Stimulated activated CD8-positive, alpha-beta memory T cell treated with anti-CD3 and anti-CD28 coated beads, Interleukin-15, amount 100 ng/mL, for 4 hours (primary cell): Measurements from ENCODE around the gene AHCY.
"Not testable (repeated sequence)": the region's sequence is repeated elsewhere in the genome, so short reads cannot be mapped to it uniquely, and the experiment has no call there.

Source experiments
- DNase-seq, 2 donors: peaks; one replicate each; pipeline ENCODE4 v3.0.0-alpha.2; 2020; ENCODE audit warnings: low read depth in 2 of 2

AHCY gene

DNA sequence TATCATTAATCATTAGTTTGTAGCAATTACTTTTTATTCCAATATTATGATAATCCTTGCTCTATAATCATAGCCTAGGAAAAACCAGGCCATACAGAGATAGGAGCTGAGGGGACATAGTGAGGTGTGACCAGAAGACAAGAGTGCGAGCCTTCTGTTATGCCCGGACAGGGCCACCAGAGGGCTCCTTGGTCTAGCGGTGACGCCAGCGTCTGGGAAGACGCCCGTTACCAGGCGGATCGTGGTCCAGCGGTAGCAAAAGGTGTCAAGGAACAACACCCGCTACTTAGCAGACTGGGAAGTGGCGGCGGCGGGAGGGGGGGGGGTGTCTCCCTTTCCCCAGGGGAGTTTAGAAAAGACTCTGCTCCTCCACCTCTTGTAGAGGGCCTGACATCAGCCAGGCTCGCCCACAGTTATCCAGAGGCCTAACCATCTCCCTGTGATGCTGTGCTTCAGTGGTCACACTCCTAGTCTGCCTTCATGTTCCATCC lies 4.8 kb downstream of the AHCY start:
- not testable (repeated sequence) for DNase-seq

DNA sequence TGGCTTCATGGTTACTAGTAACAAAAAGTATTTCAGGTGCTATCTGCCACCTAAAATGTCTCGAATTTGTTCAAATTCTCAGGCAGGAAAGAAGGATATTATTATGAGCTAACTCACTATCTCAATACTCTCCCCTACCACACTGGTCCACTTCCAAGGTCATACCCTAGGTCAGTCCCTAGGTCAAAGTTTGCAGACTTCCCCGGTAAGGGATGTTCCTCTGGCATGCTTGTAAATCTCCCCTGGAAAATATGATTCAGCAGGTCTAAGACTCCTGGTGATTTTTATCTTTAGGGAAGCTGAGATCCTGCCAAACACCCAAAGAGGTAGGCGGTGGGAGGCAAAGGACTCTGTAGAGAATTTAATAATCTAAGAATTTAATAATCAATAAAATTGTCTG lies 6.7 kb downstream of the AHCY start:
- DNase-seq: no peak

DNA sequence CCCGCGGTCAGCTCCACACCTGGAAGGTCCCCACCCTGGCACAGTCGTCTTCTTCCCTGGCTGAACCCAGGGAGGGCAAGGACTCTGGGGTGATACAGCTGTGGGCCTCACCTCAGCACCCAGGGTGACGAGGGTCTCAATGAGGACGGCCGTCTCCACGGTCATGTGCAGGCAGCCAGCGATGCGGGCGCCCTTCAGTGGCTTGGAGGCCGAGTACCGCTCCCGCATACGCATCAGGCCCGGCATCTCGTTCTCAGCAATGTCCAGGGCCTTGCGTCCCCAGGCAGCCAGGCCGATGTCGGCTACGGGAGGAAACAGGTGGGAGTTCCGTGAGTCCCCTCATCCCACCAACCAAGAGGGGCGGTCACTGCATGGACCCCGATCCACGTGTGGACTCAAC lies 7.9 kb downstream of the AHCY start:
- no peak for DNase-seq

- no peak for DNase-seq
Measured at GRCh38 chr20:34294563-34294962, 8.6 kb downstream of the AHCY start.

DNA sequence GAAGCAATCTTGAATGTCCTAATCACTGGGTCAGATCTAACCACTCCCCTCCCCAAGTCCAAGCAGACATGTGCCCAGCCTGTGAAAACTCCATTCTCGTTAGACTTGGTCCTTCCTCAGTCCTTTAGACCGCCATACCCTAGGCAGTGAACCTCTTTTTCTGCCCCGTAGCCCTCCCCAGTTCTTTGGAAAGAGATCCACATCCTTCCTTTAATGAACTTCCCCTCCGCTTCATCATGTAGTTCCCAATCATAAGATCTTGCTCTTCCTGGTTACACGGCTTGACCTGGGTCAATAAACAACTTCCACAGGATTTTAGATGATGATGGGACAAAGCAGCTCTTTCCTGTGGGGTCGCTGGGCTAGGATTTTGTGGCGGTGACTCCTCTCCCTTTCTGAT lies 9.6 kb downstream of the AHCY start:
- DNase-seq: no peak

GRCh38 chr20:34293119-34293518 lies 10.0 kb downstream of the AHCY start:
- DNase-seq: no peak

- no peak for DNase-seq
Measured at GRCh38 chr20:34292496-34292895, 10.7 kb downstream of the AHCY start.

DNA sequence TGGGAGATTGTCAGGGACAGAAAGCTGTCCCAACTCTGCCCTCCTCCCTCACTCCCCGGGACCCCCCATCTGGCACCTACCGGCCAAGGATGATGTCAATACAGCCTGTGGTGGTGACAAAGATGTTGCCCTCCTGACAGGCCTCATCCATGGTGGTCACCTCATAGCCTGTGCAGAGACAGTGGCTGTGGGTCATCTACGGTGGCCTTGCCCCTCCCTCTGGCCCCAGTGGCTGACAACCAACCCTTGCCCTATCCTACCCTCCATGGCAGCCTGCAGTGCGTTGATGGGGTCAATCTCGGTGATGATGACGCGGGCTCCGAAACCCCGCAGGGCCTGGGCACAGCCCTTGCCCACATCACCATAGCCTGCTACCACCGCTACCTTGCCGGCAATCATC lies 12.7 kb downstream of the AHCY start:
- no peak for DNase-seq

GRCh38 chr20:34287500-34287899 lies 15.7 kb downstream of the AHCY start:
- not testable (repeated sequence) for DNase-seq

GRCh38 chr20:34285450-34285849 lies 17.7 kb downstream of the AHCY start:
- DNase-seq: no peak

GRCh38 chr20:34283844-34284243 lies 19.3 kb downstream of the AHCY start:
- DNase-seq: no peak

GRCh38 chr20:34282041-34282440 lies 21.1 kb downstream of the AHCY start:
- no peak for DNase-seq

DNA sequence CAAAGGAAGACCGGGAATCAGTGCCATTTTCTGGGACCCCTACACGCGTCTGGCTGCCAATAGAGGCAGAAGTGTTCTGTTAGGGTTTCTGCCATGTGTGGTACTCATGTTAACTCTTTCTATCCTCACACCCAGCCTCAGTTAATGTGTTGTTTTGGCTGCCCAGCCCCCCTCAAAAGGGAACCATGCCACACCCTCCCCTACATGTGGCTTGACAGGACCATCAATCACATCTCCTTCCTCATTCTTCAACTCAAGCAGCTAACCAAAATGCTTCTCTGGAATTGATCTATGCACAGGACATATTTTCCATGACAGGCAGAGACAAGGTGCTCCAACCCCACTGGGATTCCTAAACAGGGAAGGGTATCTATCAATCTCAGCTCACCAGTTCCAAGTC lies 22.0 kb downstream of the AHCY start:
- no peak for DNase-seq

DNA sequence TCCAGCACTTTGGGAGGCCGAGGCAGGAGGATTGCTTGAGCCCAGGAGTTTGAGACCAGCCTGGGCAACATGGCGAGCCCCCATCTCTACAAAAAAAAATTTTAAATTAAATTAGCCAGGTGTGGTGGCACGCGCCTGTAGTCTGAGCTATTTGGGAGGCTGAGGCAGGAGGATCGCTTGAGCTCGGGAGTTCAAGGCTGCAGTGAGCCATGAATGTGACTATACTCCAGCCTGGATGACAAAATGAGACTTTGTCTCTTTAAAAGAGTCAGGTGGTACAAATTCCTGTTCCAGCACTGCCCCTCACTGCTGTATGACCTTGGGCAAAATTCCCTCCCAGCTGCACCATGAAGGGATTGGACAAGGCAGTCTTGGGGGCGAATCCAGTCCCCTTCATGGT lies 28.5 kb downstream of the AHCY start:
- no peak for DNase-seq

- no peak for DNase-seq
Measured at GRCh38 chr20:34271956-34272355, 31.2 kb downstream of the AHCY start.

DNA sequence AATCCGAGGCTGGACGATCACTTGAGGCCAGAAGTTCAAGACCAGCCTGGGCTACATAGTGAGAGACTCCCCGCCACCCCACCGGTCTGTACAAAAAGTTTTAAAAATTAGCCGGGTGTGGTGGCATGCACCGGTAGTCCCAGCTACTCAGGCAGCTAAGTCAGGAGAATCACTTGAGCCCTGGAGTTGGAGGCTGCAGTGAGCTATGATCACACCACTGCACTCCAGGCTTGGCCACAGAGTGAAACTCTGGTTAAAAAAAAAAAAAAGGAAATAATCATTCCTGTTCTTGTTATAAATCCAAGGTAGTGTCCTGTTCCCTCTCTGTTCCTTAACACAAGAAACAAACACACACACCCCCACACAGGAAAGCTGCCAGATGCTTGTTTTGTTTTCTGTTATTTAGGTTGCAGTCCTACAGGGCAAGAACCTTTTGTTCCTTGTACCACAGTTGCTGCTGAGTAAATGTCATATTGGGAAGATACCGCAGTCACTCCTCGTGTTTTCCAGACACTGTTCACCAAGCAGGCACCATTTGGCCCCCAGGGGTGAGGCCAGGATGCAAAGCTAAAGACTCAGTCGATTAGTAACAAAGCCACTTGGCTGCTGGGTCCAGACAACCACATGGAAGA lies 33.0 kb downstream of the AHCY start:
- DNase-seq: no peak

DNA sequence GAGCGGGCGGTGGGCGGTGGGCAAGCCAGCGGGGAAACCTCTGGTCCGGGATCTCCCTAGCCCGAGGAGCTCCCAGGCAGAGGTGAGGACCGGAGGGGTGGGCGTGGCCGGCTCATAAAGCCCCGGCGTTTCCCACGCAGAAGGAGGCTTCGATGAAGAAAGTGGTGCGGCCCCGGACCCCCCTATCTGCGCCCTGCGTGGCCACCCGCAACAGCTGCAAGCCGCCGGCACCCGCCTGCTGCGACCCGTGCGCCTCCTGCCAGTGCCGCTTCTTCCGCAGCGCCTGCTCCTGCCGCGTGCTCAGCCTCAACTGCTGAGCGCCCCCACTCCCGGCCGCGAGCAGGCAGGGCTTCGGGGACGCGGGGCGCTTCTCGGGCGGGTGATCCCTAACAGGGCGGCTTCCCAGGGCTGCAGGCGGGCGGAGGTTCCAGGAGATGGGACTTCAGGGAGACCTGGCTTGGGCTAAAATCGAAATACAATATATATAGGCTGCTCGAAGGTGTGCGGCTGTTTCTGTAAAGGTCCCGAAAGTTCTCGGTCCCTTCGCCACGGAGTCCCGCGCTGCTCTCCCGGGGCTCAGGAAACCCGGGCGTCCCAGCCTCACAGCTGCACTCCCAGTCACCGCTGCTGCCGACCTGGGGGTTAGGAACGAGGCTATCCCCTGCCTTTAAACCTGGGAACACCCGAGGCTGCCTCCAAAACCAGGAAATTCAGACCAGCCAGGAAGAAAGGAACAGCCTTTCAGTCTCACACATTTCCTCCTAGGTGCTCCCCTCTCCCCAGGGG lies 34.1 kb downstream of the AHCY start:
- DNase-seq: no peak

- no peak for DNase-seq
Measured at GRCh38 chr20:34268145-34268544, 35.0 kb downstream of the AHCY start.

GRCh38 chr20:34264141-34264540 lies 39.0 kb downstream of the AHCY start:
- no peak for DNase-seq

- not testable (repeated sequence) for DNase-seq
Measured at GRCh38 chr20:34263468-34263867, 39.7 kb downstream of the AHCY start.

DNA sequence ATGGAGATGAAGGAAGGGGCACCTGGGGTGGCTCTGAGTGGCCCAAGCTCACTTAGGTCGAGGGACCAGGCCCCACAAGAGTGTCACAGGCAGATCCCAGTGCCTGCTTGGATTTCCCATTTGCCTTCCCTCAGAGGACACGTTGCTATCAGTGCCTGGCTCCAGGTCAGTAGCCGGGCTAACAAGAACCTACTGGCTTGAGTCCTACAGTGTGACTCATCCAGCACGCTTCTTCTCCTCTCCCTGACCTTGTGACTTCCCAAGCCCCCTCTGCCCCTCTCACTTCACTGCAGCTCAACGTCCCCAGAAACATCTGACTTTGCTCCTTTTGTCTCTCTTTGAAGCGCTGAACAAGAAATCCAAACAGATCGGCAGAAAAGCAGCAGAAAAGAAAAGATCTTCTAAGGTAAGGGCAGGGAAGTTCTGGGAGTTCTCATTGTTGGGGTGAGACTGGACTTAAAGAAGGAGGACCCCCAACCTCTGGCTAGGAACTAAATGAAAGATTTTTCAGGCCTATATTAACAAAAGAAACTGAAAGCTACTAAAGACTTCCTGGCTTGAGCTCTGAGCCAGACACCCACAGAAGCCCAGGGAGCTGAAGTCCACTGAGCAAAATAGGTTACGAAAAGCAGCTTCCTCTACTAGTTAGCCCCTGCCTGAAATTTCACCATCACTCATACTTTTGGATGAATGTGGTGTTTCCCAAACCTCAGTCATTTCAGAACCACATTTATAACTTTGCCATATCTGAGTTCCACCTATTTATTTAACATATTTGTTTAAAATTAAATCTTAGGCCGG lies 40.5 kb downstream of the AHCY start:
- DNase-seq: no peak

DNA sequence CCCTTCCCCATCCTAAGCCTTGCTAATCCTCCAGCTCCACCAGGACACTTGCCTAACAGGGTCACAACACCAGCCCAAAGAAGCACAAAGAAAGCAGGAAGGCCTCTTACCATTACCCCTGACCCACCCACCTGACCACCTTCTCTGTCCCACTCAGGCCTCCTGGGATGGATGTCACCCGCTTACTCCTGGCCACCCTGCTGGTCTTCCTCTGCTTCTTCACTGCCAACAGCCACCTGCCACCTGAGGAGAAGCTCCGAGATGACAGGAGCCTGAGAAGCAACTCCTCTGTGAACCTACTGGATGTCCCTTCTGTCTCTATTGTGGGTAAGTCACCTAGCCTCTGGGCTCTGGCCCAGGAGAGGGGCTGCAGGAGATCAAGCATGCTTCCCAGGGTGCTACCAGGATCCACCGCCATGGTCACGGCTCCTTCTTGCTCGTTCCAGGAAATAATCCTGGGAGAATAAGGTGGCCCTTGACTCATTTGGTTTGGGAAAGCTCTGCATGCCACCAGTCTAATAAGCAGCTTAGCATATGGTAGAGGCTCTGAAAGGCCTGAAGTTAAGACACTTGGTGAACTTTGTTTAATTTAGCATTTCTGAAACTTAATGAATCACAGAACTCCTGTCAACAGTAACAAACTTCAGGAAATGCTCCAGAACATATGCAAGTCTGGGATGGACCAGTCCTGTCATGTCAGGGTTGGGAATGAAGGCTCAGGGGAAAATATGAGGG lies 42.8 kb downstream of the AHCY start:
- no peak for DNase-seq
